ENCODE measurements around the gene RBM27.

GRCh38 chr5:146206257-146206656, 2.9 kb downstream of the RBM27 start:
- TF ChIP-seq CTCF (IDR thresholded peaks at IDR 0.05; ENCODE audit: low read depth, low read length) (no peak), EZH2phosphoT487 (IDR thresholded peaks at IDR 0.05; ENCODE audit: low read depth) (no peak)

Measured in OCI-LY3 (cell line).